Glutamatergic neuron (in vitro differentiated cells): ENCODE results near the gene AGBL2. TPM values are rescaled to one million over a fixed set of nuclear protein-coding genes. Genes with fewer than 3 reads are reported as not detected.
"Not testable (repeated sequence)": the region's sequence is repeated elsewhere in the genome, so short reads cannot be mapped to it uniquely, and the experiment has no call there.

Experiments used
- DNase-seq: peaks from one replicate; pipeline ENCODE4 v3.0.0; 2022
- H3K27ac Mint-ChIP-seq: one replicate; pipeline ENCODE4 v1.8.0; 2020; ENCODE audit warnings: mild to moderate bottlenecking, mixed read lengths, inconsistent platforms; ENCODE audit not compliant: unreplicated experiment
- H3K27me3 Mint-ChIP-seq: one replicate; pipeline ENCODE4 v1.8.0; 2020; ENCODE audit warnings: mild to moderate bottlenecking, moderate library complexity, mixed read lengths, inconsistent platforms; ENCODE audit not compliant: unreplicated experiment
- H3K36me3 Mint-ChIP-seq: one replicate; pipeline ENCODE4 v1.8.0; 2020; ENCODE audit warnings: mild to moderate bottlenecking, mixed read lengths, inconsistent platforms; ENCODE audit not compliant: unreplicated experiment
- H3K4me1 Mint-ChIP-seq: one replicate; pipeline ENCODE4 v1.8.0; 2020; ENCODE audit warnings: mild to moderate bottlenecking, low read depth, mixed read lengths, inconsistent platforms; ENCODE audit not compliant: unreplicated experiment
- H3K4me3 Mint-ChIP-seq: one replicate; pipeline ENCODE4 v1.8.0; 2020; ENCODE audit warnings: mild to moderate bottlenecking, mixed read lengths, inconsistent platforms; ENCODE audit not compliant: unreplicated experiment
- H3K9me3 Mint-ChIP-seq: one replicate; pipeline ENCODE4 v1.8.0; 2020; ENCODE audit warnings: mild to moderate bottlenecking, moderate library complexity, mixed read lengths, inconsistent platforms; ENCODE audit not compliant: unreplicated experiment
- CTCF ChIP-seq: fragments of 200-600 bp; sonication (generic); IDR thresholded peaks from one replicate; pipeline ENCODE4 v1.5.0; 2021; ENCODE audit not compliant: partially characterized antibody, unreplicated experiment
- total RNA-seq: library from RNA; stranded (reverse); fragmentation: NEBNext Ultra II Directional; extraction: Animal tissue kit (Norgen Biotek cat#: 25700); gene quantifications from one replicate; pipeline ENCODE4 v1.2.1, GENCODE V29; 2021; ENCODE audit not compliant: unreplicated experiment

The AGBL2 gene
- total RNA-seq, 1 donor from 2014 or later, result 1.7 TPM

- DNase-seq, result no peak
- Mint-ChIP-seq H3K27me3 (no peaks in the 10 kb centered on the region), H3K4me1 (no peaks in the 10 kb centered on the region)
Observed at GRCh38 chr11:47669856-47670255, 45.3 kb downstream of the AGBL2 start.

GRCh38 chr11:47668665-47669064, 46.5 kb downstream of the AGBL2 start:
- no peak for DNase-seq
- TF ChIP-seq CTCF, result no peak
- Mint-ChIP-seq H3K27me3 (no peaks in the 10 kb centered on the region), H3K9me3 (no peaks in the 10 kb centered on the region), H3K4me1 (no peaks in the 10 kb centered on the region), H3K36me3 (no peaks in the 10 kb centered on the region), H3K4me3 (no peak overlapping the region), H3K27ac (no peak overlapping the region)

More at GRCh38 chr11:47669856-47670255, 45.3 kb downstream of the AGBL2 start:
- H3K36me3 Mint-ChIP-seq, result no peaks in the 10 kb centered on the region
- H3K4me3 Mint-ChIP-seq, result no peak overlapping the region
- TF ChIP-seq CTCF, result no peak
- H3K27ac Mint-ChIP-seq, result no peak overlapping the region
- no peaks in the 10 kb centered on the region for H3K9me3 Mint-ChIP-seq

- DNase-seq, result no peak
- Mint-ChIP-seq H3K4me3 (no peak overlapping the region), H3K27me3 (no peaks in the 10 kb centered on the region), H3K4me1 (no peaks in the 10 kb centered on the region), H3K36me3 (no peaks in the 10 kb centered on the region), H3K9me3 (peaks cover 2% of the 10 kb centered on the region), H3K27ac (no peak overlapping the region)
- TF ChIP-seq CTCF, result no peak
Observed at GRCh38 chr11:47667555-47667954, 47.6 kb downstream of the AGBL2 start.

GRCh38 chr11:47667135-47667534, 48.0 kb downstream of the AGBL2 start:
- peaks cover 2% of the 10 kb centered on the region for H3K9me3 Mint-ChIP-seq
- H3K27me3 Mint-ChIP-seq, result no peaks in the 10 kb centered on the region
- no peak for DNase-seq
- no peak for TF ChIP-seq CTCF
- no peak overlapping the region for H3K4me3 Mint-ChIP-seq
- no peaks in the 10 kb centered on the region for H3K36me3 Mint-ChIP-seq
- no peak overlapping the region for H3K27ac Mint-ChIP-seq
- no peaks in the 10 kb centered on the region for H3K4me1 Mint-ChIP-seq

DNA sequence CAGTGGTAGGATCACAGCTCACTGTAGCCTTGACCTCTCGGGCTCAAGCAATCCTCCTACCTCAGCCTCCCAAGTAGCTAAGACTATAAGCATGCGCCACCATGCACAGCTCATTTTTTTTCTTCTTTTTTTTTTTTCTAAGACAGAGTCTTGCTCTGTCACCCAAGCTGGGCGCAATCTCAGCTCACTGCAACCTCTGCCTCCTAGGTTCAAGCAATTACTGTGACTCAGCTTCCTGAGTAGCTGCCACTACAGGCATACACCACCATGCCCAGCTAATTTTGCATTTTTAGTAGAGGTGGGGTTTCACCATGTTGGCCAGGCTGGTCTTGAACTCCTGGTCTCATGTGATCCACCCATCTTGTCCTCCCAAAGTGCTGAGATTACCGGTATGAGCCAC, 50.2 kb downstream of the AGBL2 start:
- not testable (repeated sequence) for H3K4me3 Mint-ChIP-seq, H3K9me3 Mint-ChIP-seq, DNase-seq, H3K4me1 Mint-ChIP-seq, H3K27me3 Mint-ChIP-seq, H3K36me3 Mint-ChIP-seq, H3K27ac Mint-ChIP-seq

- Mint-ChIP-seq H3K36me3 (no peaks in the 10 kb centered on the region), H3K9me3 (peaks cover 2% of the 10 kb centered on the region), H3K27me3 (peaks cover 4% of the 10 kb centered on the region), H3K27ac (no peak overlapping the region), H3K4me1 (no peaks in the 10 kb centered on the region), H3K4me3 (no peak overlapping the region)
- DNase-seq, result no peak
- no peak for TF ChIP-seq CTCF
Observed at GRCh38 chr11:47661245-47661644, 53.9 kb downstream of the AGBL2 start.
